Measurements from ENCODE around the gene KLHL36.
"Not testable (repeated sequence)": the region's sequence is repeated elsewhere in the genome, so short reads cannot be mapped to it uniquely, and the experiment has no call there.

KLHL36 gene

DNA sequence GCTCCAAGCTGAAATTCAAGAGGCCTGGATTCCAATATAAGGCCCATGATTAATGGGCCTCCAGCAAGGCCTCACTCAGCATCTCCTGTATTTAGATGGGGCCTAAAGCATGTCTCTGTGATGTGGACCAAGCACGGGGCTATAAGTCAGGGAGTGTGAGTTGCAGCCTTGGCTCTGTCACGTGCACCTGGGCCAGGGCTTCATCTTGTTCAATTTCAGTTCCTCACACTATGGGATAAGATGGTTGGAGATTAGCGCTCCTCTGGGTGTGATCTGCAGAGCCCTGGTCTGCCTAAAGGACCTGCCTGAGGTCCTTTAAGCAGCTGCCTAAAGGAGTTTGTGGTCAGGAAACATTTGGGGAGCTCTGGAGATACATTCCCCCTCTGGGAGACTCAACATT, 25.2 kb downstream of the KLHL36 start:
- no peak for DNase-seq

DNA sequence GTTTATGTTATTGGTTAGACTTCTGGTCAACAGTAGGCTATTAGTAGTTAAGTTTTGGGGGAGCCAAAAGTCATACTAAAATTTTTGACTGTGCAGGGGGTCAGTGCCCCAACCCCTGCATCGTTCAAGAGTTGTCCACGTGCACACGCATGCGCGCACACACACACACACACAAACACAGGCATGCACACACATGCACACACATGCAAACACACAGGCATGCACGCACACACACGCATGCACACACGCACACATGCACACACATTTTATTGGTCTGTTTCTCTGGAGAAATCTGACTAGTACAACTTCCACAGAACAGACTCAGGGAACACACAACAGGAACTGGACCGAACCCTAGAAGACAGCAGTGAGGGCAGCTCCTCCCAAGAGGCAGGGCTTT, 27.1 kb downstream of the KLHL36 start:
- no peak for DNase-seq

DNA sequence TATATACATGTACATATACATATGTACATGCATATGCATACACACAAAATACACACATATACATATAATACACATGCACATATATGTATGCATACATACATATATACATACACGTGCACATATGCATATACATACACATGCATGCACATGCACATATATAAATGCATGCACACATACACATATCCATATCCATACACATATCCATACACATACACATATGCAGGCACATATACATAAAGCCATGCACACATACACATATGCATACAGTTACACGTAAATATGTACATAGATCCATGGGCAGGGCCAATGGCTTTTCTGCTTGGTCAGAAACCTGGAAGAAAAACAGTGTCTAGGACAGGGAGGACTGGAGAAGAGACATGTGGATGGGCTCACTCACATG, 27.6 kb downstream of the KLHL36 start:
- DNase-seq, result no peak

DNA sequence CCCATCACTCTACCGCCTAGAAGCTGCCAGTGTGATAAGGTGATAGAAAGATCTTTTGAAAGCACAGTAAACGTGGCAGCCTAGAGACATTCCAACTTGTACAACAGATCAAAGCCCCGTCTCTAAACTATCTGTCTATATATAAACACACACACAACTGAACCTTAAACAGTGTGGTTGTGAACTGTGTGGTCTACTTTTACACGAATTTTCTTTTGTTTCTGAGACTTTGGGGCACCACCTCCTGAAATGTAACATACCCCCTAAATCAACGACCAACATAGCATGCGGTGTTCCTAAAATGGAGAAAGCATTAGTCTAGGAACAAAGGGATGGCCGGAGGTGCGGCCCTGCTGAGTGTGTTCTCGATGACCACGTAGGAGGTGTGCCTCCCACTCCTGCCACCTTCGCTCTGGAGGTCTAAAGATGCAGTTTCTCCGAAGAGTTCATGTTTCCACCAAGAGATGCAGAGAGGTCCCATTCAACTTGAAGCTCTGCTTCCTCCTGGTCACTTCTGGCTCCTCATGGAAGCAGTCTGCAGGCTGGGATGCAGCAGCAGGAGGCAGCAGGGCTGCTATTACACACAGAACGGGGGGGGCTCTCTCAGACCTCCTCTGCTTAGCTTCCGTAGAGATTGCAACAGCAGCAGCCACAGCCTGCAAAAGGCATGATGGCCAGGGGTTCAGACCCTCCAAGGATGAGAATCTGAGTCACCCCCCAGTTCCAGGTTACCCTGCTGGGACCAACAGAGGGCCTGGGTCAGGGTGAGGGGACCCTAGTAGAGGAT, 28.9 kb downstream of the KLHL36 start:
- DNase-seq, result no peak

DNA sequence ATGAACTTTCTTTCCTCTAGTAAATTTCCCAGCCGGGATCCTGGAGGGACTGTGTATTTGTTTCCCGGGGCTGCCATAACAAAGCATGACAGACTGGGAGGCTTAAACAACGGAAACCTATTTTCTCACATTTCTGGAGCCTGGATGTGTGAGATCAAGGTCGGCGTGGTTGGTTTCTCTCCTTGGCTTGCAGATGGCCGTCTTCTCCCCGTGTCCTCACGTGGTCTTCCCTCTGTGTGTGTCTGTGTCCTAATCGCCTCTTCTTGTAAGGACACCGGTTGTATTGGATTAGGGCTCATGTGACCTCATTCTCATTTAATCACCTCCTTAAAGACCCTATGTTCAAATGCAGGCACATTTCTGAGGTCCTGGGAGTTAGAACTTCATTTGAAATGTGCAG, 29.5 kb downstream of the KLHL36 start:
- DNase-seq, result no peak

DNA sequence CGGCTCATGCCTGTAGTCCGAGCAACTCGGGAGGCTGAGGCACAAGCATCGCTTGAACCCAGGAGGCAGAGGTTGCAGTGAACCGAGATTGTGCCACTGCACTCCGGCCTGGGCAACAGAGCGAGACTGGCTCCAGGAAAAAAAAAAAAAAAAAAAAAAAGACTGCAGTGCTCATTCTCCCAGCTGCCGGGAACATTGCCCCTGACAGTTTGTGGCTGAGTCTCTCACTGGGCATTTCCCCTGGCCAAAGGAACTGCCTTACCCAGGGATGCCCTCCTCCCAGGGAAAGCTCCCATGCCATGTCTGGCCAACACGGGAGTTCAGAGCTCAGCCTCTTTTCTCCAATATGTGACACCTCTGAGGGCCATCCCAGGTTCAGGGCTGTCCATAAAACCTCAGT, 30.2 kb downstream of the KLHL36 start:
- no peak for DNase-seq

DNA sequence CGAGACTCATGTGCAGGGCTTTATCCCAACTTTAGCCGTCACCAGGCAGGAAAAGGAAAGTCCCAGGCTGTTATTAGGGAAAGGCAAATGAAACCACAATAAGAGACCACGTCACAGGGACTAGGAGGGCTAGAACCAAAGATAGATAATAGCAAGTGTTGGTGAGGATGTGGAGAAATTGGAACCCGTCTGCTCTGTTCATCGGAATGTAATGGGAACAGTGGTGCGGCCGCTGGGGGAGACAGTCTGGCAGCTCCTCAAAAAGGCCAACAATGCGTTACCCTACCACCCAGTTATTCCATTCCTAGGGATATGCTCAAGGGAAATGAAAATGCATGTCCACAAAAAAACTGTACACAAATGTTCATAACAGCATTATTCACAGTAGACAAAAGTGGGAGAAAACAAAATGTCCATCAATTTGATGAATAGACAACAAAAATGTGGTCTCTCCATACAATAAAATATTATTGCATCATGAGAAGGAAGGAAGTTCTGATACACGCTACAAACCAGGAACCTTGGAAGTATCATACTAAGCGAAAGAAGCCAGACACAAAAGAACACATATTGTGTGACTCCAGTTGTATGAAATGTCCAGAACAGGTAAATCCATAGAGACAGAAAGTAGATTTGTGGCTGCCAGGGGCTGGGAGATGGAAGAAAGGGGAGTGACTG, 32.0 kb downstream of the KLHL36 start:
- DNase-seq, result no peak

DNA sequence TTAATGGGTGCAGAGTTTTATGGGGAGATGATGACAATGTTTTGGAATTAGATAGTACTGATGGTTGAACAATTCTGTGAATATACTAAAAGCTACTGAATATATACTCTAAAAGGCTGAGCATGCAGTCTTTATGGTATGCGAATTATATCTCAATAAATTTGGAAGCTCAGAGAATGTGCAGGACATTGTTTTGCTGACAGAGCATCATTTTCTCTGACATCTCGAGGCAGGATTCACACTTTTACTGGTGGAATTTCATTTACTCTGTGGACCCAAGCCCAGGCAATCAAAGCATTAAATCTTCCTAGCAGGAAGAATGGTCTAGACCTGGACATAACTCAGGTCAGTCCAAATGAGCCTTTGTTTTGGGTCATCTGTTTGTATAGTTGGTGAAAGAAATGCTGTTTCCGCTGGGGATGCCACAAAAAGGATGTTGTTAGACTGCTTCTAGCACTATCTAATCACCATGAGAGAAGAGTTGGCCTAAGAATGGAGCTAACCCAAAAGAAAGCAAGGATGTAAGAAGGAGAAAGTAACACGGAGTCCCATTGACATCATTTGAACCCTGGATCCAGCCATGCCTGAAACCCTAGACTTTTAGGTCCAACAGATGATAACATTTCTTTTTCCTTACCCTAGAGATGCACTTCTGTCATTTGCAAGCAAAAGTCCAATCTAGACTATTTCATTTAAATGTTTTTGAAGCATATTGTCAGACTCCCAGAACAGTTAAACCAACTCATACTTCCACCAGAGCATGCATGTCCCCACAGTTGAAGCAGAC, 32.7 kb downstream of the KLHL36 start:
- no peak for DNase-seq

DNA sequence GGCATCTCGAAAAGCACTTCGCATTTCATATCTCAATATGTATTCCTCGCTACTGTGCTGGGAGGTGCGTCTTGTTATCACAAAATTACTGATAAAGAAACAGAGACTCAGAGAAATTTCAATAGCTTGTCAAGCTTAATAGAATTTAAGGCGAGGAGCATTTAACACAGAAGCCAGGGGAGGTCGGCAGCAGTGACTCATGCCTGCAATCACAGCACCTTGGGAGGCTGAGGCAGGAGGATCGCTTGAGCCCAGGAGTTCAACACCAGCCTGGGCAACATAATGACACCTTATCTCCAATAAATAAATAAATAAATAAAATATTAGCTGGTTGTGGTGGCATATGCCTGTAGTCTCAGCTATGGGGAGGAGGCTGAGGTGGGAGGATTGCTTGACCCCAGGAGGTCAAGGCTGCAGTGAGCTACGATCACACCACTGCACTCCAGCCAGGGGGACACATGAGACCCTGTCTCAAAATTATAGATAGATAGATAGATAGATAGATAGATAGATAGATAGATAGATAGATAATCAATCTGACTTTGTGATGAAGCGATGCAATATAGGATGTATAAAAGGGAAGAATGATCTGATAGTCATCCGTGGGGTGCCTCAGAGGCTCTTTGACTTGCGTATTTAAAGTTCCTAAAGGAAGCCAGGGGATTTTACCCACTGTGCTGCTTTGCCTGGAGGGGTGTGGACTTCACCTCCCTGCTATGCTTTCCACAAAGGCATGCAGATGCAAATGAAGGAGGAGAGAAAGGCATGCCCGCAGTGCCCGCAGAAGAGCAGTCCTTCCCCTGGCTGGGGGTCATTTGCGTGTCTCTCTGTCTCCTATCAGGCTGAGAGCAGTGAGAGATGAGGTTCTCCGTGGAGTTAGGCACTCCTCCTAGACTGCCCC, 35.6 kb downstream of the KLHL36 start:
- no peak for DNase-seq

DNA sequence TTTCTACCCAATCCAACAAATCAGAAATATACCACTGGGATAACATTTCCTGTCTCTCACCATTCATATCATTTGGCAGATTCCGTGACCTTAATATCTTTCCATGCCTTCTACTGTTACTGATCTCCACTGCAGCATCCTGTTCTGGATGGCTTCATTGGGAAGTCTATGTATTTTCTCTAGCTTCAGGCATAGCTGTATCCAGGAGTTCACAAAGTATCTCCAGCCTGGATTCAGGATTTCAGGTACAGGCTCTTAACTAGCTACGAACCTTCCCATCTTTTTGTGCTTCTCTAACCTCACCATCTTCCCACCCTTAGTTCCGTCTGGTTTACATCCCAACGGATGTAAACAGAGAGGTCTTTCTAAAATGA, 36.3 kb downstream of the KLHL36 start:
- no peak for DNase-seq

DNA sequence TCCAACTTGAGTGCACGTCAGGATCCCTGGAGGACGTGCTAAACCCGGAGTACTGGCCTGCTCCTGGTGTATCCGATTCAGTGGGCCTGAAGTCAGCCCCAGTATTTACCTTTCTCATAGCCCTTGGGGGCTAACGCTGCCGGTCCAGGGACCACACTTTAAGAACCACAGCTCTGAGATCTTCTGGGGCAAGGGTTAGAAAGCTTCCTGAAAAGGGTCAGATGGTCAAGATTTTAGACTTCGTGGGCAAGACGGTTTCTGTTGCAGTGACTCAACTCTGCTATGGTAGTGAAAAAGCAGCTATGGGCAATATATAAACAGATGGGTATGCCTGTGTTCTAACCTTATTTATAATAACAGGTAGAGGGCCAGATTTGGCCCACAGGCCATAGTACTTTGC, 36.9 kb downstream of the KLHL36 start:
- DNase-seq, result no peak

DNA sequence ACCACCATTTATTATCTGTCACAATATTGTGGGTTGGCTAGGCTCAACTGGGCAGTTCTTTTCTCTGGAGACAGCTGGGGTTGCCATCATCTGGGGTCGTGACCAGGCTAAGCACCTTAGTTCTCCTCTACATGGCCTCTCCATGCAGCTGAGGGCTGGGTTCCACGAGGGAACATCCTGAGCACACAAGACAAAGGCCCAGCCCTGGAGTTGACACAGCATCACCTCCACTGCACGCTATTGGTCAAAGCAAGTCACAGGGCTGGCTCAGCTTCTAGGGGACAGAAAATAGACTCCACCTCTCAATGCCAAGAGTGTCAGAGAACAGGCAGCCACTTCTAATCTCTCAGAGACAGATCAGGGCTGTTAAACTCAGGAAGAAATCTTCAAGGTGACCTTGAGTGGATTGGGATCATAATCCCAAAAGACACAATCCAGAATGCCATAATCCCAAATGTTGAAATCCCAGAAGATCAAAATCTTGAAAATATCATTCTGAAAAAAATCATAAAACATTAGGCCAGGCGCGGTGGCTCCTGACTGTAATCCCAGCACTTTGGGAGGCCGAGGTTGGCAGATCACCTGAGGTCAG, 38.5 kb downstream of the KLHL36 start:
- no peak for DNase-seq

DNA sequence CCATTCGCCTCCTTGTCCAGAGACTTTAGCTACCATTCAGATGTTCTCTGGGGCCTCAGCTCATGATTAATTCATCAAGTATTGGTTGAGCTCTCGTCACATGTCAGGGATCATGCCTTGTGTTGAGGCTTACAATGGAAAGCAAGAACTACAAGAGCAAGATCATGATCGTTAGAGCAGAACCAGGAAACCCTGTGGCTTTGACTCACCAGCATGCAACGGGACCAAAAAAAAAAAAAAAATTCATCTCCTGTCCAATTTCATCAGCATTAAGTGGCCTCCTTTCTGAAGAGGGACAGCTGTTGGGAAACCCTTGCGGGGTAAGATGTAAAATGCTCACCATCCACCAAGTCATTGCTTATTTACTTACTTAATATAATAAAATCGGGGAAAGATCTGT, 39.4 kb downstream of the KLHL36 start:
- DNase-seq, result no peak

DNA sequence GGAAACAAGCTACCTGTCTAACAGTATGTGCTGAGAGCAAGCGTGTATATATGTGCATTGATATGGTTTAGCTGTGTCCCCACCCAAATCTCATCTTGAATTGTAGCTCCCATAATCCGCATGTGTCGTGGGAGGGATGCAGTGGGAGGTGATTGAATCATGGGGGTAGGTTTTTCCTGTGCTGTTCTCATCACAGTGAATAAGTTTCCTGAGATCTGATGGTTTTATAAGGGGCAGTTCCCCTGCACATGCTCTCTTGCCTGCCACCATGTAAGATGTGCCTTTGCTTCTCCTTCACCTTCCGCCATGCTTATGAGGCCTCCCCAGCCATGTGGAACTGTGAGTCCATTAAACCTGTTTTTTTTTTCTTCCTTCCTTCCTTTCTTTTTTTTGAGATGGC, 39.9 kb downstream of the KLHL36 start:
- not testable (repeated sequence) for DNase-seq

DNA sequence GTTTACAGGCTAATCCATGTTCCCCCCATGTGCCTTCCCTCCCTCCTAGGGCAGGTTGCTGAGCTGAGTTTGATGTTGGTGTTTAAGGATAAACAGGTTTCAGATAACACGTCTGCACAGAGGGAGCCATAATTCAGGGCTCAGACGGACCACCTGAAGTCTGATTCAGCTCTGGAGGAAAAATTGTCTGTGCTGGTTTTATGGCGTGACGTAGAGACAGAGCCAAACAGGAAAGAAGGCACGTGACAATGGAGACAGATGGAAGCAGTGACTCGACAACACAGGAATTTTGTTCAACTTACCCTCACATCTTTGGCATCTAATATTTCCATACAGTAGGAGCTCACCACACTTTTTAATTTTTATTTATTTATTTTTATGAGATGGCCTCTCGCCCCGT, 40.8 kb downstream of the KLHL36 start:
- DNase-seq, result no peak

DNA sequence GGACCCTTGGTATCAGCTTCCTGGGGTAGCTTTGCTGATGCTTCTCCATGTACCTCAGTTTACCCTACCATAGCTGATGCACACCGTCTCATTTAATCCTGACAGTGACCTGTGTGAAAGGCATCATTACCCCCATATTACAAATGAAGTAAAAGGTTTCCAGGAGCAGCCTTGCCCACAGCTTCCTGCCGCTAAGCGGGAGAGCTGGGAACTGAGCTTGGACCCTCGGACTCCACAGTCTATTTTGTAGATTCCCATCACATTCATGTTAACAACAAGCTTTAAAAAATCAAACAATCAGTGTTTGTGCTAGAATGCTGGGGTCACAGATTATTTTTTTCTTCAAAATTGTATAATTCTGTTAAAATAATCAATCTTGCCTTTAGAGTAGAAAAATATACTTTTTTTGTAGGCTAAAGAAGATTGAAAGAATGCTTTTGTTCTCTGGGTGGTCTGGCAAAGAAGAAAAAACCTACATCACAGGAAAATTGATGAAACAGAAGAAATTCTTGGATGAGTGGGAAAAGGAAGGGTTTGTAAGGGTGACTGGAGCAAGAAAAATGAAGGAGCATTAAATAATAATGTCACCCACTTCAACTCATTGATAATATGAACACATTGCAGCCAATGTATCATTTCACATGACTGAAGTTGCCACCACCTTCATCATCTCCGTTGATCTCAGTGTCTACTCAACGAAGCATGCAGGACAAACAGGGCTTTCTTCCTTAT, 41.9 kb downstream of the KLHL36 start:
- no peak for DNase-seq

DNA sequence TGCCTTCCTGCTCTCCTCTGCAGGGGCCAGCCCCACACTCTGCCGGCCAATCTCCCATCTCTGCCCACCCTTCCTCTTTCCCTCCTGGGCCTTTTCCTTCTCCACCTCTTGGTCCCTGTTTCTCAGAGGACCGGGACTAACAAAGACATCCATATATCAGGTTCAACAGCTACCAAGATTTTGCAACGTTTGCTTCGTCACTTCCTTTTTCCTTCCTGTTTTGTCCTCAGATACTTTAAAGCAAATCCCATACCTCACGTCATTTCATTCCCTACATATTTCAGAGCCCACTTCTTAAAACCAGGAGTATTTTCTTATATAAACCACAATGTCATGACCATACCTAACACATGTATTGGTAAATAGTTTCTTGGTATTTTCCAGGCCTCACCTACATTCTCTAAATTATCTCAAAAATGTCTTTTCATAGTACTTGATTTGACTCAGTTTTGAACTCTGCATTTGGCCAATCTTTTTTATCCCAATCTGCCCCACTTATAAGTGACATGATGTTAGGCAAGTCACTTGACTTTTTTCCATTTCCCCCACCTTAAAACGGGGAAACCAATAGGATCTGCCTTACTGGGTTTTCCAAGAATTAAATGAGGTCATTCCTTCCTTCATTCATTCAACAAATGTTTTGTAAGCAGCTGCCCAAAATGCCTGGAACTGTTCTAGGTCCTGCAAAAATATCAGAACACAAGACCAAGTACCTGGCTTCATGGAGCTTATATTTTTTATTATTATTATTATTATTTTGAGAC, 44.3 kb downstream of the KLHL36 start:
- no peak for DNase-seq

DNA sequence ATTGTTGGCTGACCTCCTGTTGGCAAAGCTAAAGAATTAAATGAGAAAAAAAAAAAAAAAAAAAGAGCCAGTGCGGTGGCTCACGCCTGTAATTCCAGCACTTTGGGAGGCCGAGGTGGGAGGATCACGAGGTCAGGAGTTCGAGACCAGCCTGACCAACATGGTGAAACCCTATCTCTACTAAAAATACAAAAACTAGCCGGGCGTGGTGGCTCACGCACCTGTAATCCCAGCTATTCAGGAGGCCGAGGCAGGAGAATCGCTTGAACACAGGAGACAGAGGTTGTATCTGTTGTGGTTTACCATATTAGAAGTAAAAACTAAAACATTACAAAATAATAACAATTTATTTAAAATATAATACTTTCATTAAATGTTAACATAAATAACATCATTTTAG, 45.6 kb downstream of the KLHL36 start:
- DNase-seq, result not testable (repeated sequence)

DNA sequence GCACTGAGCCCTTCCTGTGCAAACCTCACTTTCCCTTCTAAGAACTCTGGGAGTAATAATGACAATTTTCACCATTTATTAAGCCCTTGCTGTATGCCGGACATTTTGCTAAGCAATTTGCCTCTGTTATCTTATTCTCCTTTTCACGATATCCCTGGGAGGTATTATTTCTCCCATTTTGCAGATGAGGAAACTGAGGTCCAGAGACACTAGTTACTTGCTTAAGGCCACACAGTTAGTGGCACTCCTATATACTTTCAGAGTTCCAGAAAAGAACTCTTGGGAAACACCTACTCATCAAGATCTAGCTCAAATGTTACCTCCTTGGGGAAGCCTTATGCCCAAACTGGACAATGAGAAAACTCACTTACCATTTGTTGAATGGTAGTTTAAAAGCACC, 46.7 kb downstream of the KLHL36 start:
- no peak for DNase-seq

DNA sequence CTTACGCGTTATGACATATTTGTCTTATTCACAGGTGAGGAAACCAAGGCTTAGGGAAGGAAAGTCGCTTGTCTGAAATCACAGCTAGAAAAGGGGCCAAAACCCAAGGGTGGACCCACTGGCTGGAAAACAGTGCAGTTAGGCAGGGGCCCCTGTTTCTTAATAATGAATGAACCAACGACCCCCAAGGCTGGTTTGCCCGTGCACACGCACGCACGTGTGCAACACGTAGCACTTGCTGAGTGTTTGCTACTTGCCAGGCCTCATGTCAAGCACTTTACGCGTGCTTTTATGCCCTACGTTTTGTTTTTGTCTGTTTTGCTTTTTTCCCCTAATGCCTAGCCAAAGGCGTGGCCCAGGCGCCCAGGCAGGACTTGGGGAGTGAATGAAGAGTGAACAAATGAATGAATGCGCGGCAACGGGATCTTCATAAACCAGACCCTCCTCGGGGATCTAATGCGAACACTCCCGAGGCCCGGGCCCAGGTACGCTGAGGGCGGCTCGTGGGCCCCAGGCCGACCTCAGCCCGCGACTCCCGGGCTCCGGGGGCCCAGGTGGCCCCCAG, 50.9 kb downstream of the KLHL36 start:
- DNase-seq, result no peak
